ENCODE data around the gene GNL3L.
"Not testable (repeated sequence)": the region's sequence is repeated elsewhere in the genome, so short reads cannot be mapped to it uniquely, and the experiment has no call there.

GNL3L gene, protein sequence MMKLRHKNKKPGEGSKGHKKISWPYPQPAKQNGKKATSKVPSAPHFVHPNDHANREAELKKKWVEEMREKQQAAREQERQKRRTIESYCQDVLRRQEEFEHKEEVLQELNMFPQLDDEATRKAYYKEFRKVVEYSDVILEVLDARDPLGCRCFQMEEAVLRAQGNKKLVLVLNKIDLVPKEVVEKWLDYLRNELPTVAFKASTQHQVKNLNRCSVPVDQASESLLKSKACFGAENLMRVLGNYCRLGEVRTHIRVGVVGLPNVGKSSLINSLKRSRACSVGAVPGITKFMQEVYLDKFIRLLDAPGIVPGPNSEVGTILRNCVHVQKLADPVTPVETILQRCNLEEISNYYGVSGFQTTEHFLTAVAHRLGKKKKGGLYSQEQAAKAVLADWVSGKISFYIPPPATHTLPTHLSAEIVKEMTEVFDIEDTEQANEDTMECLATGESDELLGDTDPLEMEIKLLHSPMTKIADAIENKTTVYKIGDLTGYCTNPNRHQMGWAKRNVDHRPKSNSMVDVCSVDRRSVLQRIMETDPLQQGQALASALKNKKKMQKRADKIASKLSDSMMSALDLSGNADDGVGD

DNA sequence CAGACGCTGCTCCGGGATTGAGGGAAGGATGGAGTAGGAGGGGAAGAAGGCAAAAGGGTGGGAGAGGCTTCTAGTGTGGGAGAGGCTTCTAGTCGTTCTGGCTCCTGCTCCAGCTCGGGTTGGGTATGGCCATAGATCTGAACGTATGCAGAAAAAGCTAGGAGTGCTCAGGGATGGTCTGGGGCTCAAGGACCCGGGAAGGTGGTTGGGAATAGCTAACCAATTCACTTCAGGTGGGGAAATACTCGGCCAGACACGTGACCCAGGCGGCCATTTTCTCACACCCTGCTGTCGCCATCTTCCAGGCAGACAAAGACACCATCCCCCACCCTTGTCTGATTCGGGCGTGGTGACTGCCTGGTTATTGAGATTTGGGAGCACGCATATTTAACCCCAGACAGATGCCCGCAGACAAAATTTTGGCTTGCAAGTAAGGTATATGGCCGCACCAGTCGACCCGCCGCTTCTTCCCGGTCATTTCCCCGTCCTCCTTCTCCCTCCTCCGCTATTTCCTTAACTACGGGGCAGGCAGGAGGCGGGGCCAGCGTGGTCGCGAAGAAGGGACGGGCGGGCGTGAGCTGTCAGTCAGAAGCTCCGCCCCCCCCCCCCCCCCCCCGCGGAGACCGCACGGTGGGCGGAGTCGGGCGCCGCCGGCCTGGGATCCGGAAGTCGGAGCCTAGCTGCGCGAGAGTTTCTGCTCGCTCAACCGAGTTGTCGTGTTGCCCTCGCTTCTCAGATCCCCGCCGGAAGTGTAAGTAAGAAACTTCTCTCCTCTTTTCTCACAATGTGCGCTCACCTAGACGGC, at the start of gene GNL3L:
GNL3L (plus strand) TSS at position 668 of the 805 bp plus-strand sequence. CDS start 2,348 bp downstream, outside the sequence.
- DNase-seq = peak; percentile 93

- DNase-seq = no peak
These were observed 47.0 kb upstream of the GNL3L start for GRCh38 chrX:54482839-54483593.

- DNase-seq = no peak
These were observed 46.1 kb upstream of the GNL3L start for GRCh38 chrX:54483946-54484345.

- no peak for DNase-seq
These were observed 45.4 kb upstream of the GNL3L start for GRCh38 chrX:54484666-54485065.

GRCh38 chrX:54489819-54490218, 40.2 kb upstream of the GNL3L start:
- DNase-seq = not testable (repeated sequence)

DNA sequence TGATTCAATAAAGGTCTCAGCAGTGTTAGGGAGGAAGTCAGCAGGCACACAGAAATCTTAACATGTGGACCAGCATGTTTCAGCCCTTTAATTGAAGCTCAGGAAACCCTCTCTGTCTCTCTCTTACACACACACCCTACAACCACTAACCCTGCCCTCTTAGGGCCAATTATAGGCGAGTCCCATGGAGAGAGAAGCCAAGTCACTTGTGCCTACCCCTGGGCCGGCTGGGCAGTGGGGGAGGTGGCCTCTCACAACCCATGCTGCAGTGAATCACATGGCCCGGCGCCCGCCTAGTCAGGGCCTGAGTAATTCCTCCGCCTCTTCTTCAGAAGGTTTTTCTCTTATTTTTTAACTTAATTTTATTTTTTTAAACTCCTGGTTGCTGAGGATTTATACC, 37.7 kb upstream of the GNL3L start:
- no peak for DNase-seq

GRCh38 chrX:54494166-54494988, 35.6 kb upstream of the GNL3L start:
- DNase-seq = no peak

DNA sequence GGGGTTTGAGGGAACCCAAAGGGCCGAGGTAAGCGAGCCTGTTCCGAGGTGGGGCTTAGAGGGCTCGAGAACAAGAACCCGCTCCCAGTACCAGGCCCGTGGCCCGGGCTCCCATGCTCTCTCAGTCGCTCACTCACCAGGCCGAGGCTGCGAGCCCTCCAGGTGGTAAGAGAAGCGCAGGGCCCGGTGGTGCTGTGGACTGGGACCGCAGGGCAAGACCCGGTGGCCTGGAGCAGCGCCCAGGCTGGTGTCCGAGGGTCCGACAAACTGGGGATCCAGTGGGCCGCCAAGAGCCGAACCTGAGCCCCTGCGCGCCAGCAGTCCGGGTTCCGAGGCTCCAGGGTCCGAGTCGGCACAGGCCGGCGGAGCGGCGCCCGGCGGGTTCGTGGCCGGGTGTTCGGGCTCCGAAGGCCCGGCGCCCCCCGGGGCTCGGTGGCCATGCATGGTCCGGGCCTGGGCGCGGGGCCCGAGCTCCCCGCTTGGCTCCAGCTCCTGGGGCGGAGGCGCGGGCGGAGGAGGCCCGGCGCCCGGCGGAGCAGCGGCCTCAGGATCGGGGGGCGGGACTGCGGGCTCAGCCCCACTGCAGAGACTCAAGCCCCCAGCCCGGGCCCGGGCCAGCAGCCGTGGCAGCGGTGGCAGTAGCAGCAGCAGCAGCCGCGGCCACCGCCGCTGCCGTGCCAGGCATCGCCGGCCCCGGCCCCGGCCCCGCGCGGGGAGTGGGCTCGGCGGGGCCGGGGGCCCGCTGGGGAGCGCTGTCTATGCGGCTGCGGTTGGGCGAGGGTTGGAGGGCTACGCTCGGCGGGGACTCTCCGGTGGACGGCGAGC, 34.8 kb upstream of the GNL3L start:
- no peak for DNase-seq

- peak; percentile 78 for DNase-seq
These were observed 34.1 kb upstream of the GNL3L start, which contains the start of gene FGD1 for GRCh38 chrX:54495814-54496516. Gene FGD1, minus strand, starts transcription at chrX:54496234. Its CDS starts 802 bp downstream, at chrX:54495432.

DNA sequence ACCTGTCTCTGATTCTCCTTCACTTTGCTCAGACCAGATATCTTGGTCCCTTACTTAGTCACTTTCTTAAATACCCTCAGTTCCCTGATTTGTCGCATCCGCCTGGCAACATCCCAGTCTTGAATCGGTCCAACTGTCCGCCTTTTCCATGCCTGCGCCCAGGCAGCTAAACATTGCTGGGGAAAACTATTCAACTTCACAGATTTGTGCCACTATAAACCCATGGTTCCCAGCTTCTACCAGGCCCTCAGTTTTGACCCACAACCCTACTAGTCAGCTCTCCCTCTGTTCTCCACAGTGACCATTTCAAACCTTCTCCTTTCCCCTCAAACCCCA, 33.5 kb upstream of the GNL3L start:
- no peak for DNase-seq

DNA sequence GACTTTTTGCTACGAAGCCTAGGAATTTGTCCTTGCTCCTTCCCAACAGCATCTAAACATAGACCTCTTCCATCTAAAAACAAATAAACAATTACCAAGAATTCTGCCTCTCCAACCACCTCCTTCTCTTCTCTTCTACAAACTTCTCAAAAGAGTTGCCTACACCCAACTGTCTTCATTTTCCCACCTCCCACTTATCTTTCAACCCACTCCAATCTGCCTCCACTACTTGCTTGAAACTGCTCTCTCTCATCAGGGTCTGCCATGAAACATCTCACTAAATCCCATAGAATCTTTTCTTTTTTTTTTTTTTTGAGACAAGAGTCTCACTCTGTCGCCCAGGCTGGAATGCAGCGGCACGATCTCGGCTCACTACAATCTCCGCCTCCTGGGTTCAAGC, 33.1 kb upstream of the GNL3L start:
- DNase-seq = no peak

GRCh38 chrX:54509400-54509799, 20.6 kb upstream of the GNL3L start:
- no peak for DNase-seq

- no peak for DNase-seq
These were observed 868 bp upstream of the GNL3L start for GRCh38 chrX:54529151-54529550.

DNA sequence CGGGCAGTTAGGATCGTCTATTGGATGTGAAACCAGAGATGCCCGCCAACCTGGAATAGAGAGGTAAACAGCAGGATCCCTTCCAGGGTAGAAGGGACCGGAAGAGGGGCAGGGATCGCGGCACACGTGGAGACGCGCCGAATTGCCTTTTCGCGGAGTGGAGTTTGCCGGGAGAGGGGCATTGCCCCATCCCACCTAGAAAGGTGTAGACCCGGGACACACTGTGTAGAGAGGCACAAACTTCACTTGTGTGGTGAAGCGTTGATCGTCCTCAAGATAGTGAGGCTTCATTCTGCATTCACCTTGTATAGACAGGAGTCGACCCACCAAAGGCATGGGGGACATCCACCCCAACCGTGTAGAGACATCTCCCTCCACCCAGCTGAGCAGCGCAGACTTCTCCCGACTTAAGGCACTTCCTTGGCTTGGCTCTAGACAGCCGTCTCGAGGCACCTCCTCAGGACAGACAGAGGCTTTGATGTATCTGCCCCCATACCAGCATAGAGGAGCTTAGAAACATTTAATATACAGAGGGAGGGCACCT, 410 bp downstream of the GNL3L start:
- DNase-seq = no peak

DNA sequence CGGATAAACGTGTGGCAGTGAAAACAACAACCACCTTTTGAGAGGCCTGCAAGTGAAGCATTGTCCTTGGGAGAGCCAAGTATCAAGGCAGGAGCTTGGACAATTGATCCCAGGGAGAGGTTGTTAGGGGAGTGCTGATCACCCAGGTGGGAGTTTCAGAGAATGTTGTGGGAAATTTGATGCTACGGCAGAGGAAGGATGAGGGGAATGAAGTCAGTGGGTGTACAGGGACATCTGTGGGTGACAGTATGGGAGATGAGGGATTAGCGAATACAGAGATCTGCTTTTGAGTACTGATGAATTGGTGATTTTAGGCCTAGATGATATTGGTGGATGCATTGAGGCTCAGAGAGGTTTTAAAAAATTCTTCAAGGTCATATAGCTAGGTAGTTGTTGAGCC, 4.3 kb downstream of the GNL3L start:
- no peak for DNase-seq

- DNase-seq = no peak
These were observed 10.3 kb downstream of the GNL3L start for GRCh38 chrX:54540289-54540688.

GRCh38 chrX:54542239-54542638, 12.2 kb downstream of the GNL3L start:
- not testable (repeated sequence) for DNase-seq

DNA sequence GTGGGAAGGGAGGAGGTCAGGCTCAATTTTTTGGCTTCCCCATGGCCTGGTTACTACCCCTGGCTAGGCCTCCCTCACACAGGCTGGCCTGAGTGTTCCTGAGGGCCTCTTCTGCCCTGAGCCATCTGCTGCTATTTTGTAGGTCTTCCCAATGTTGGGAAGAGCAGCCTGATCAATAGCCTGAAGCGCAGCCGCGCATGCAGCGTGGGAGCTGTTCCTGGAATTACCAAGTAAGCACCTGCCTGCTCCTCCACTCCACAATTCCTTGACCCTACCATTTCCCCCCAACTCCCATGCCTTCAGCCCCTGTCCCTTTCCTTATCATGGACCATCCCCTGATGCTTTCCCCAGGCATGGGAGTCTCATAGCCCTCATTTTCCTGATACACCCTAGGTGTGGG, 20.8 kb downstream of the GNL3L start:
- DNase-seq = no peak

- DNase-seq = no peak
These were observed 21.8 kb downstream of the GNL3L start for GRCh38 chrX:54551801-54552200.

DNA sequence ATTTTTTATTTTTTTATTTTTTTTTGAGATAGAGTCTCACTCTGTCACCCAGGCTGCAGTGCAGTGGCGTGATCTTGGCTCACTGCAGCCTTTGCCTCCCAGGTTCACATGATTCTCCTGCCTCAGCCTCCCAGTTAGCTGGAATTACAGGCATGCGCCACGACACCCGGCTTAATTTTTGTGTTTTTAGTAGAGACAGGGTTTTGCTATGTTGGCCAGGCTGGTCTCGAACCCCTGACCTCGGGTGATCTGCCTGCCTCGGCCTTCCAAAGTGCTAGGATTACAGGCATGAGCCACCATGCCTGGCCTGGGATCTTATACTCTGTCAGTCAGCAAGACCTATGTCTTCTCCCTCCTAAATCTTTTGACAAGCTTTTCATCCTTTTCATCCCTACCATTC, 25.0 kb downstream of the GNL3L start:
- not testable (repeated sequence) for DNase-seq

Data from activated effector memory CD4-positive, alpha-beta T cell treated with anti-CD3 and anti-CD28 coated beads, Interleukin-2, amount 50 U/mL, for 16 hours (primary cell).